CD4-positive, alpha-beta T cell (primary cell): ENCODE results near the gene GHR. TPM values are rescaled to one million over a fixed set of nuclear protein-coding genes. Genes with fewer than 3 reads are reported as not detected.

Experiments
- ATAC-seq: fragments of 200-7000 bp; cut with Tn5 transposase; one replicate; pipeline ENCODE4 v1.10.0; 2022; ENCODE audit warnings: mild to moderate bottlenecking; ENCODE audit not compliant: poor library complexity
- CTCF ChIA-PET: fragments of 350-600 bp; sonication (Branson Sonifier 250); formaldehyde crosslinking; loops from one replicate; lab custom pipeline; 2021; ENCODE audit warnings: antibody characterized with exemption, inconsistent platforms; lab: Charles Lee
- POLR2A ChIA-PET: fragments of 350-600 bp; sonication (Branson Sonifier 250); formaldehyde crosslinking; loops from one replicate; lab custom pipeline; 2021; ENCODE audit warnings: antibody characterized with exemption, inconsistent platforms; lab: Charles Lee
- DNase-seq, 14 experiments: peaks; one replicate each; pipeline ENCODE4 v3.0.0-alpha.2; 2013 to 2020; ENCODE audit warnings: mixed read lengths in 2 of 14
- H3K27ac ChIP-seq, 2 donors: one replicate each; pipeline versions ENCODE4 v1.5.1 to v1.7.0; 2013; ENCODE audit warnings: low read length in 2 of 2, low read depth in 1 of 2, mild to moderate bottlenecking in 1 of 2
- H3K27me3 ChIP-seq, 2 experiments: 1 replicate in 1 of 2; 2 replicates in 1 of 2; pipeline versions ENCODE4 v1.6.1 to v1.7.0; 2013; ENCODE audit warnings: low read length in 2 of 2, control low read depth in 1 of 2, mild to moderate bottlenecking in 1 of 2, moderate library complexity in 1 of 2; ENCODE audit not compliant: insufficient read depth in 2 of 2, control insufficient read depth in 1 of 2
- H3K36me3 ChIP-seq: one replicate; pipeline ENCODE4 v1.6.1; 2013; ENCODE audit warnings: low read length, control low read depth; ENCODE audit not compliant: insufficient read depth
- H3K4me1 ChIP-seq: one replicate; pipeline ENCODE4 v1.6.1; 2013; ENCODE audit warnings: low read length, control low read depth; ENCODE audit not compliant: insufficient read depth
- H3K4me3 ChIP-seq: one replicate; pipeline ENCODE4 v1.5.1; 2013; ENCODE audit warnings: mild to moderate bottlenecking, low read length, moderate library complexity
- H3K9me3 ChIP-seq, 2 experiments: 1 replicate in 1 of 2; 2 replicates in 1 of 2; pipeline versions ENCODE4 v1.6.1 to v1.7.0; 2013; ENCODE audit warnings: low read length in 2 of 2, mild to moderate bottlenecking in 2 of 2, control low read depth in 1 of 2, moderate library complexity in 1 of 2; ENCODE audit not compliant: control insufficient read depth in 1 of 2, insufficient read depth in 1 of 2
- H3K27ac Mint-ChIP-seq: one replicate; pipeline ENCODE4 v1.8.0; 2020; ENCODE audit warnings: mixed read lengths
- H3K27me3 Mint-ChIP-seq: one replicate; pipeline ENCODE4 v1.8.0; 2021; ENCODE audit warnings: mixed read lengths
- H3K36me3 Mint-ChIP-seq: one replicate; pipeline ENCODE4 v1.8.0; 2021; ENCODE audit warnings: low read depth, mixed read lengths
- H3K4me1 Mint-ChIP-seq: one replicate; pipeline ENCODE4 v1.8.0; 2021; ENCODE audit warnings: low read depth, mixed read lengths
- H3K4me3 Mint-ChIP-seq: one replicate; pipeline ENCODE4 v1.8.0; 2020; ENCODE audit warnings: mild to moderate bottlenecking, mixed read lengths
- H3K9me3 Mint-ChIP-seq: one replicate; pipeline ENCODE4 v1.8.0; 2020; ENCODE audit warnings: mixed read lengths
- intact Hi-C, 2 experiments: fragments of 100-400 bp; cut with DNase I in 1 of 2; cut with micrococcal nuclease in 1 of 2; formaldehyde crosslinking; loops; one replicate each; pipeline versions ENCODE4 v1.15.1 to v1.9.0; 2023 to 2025; cut with DNase I, micrococcal nuclease
- total RNA-seq, 174 experiments: library from RNA in 2 of 174; stranded (reverse) in 2 of 174; gene quantifications; one replicate each; pipeline ENCODE4 v1.2.3 and lab custom pipeline; 2021 to 2026
- TF ChIP-seq, protein P1 (sequence below): fragments of 200-600 bp; IDR thresholded peaks from one replicate; pipeline ENCODE4 v1.8.0; 2022; ENCODE audit warnings: antibody characterized with exemption, mild to moderate bottlenecking

GHR gene
- total RNA-seq, 2 experiments from 2014 or later, result not detected

- no peaks in the 10 kb centered on the region for H3K4me1 Mint-ChIP-seq
- ATAC-seq (no peak), DNase-seq (no peak)
- H3K9me3 Mint-ChIP-seq, result peaks cover 10% of the 10 kb centered on the region
- Histone ChIP-seq H3K27me3 (no peaks in the 10 kb centered on the region), H3K4me3 (no peak overlapping the region), H3K36me3 (no peaks in the 10 kb centered on the region), H3K9me3 (peaks cover 0 to 11% of the 10 kb centered on the region in 2 experiments), H3K27ac (no peak overlapping the region), H3K4me1 (no peaks in the 10 kb centered on the region)
- H3K36me3 Mint-ChIP-seq, result no peaks in the 10 kb centered on the region
- intact Hi-C loops, result no loop called here
- H3K4me3 Mint-ChIP-seq, result no peak overlapping the region
- H3K27ac Mint-ChIP-seq, result no peak overlapping the region
- ChIA-PET POLR2A (no interaction called here), CTCF (no interaction called here)
- TF ChIP-seq, protein P1, sequence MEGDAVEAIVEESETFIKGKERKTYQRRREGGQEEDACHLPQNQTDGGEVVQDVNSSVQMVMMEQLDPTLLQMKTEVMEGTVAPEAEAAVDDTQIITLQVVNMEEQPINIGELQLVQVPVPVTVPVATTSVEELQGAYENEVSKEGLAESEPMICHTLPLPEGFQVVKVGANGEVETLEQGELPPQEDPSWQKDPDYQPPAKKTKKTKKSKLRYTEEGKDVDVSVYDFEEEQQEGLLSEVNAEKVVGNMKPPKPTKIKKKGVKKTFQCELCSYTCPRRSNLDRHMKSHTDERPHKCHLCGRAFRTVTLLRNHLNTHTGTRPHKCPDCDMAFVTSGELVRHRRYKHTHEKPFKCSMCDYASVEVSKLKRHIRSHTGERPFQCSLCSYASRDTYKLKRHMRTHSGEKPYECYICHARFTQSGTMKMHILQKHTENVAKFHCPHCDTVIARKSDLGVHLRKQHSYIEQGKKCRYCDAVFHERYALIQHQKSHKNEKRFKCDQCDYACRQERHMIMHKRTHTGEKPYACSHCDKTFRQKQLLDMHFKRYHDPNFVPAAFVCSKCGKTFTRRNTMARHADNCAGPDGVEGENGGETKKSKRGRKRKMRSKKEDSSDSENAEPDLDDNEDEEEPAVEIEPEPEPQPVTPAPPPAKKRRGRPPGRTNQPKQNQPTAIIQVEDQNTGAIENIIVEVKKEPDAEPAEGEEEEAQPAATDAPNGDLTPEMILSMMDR, result no peak
- peaks cover 23% of the 10 kb centered on the region for H3K27me3 Mint-ChIP-seq
These were observed 121.8 kb downstream of the GHR start for GRCh38 chr5:42545038-42545437.

DNA sequence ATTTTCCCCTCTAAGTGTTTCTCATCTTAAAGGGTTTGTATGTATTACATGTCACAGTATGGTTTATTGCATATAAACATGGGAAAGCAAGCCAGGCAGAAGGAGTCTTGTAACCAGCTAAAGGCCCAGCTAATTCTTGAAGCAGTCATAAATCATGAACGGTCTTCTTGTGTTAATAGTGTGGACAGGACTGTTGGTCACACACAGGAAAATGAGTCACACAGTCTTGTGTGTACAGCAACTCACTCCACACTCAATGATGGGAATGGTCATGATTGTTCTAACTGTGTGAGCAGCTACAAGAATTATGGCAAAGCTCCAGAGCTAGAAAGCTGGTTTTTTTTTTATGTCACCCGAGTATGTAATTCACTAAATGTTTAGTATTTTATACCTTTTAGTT is 123.9 kb downstream of the GHR start:
- H3K36me3 Mint-ChIP-seq, result no peaks in the 10 kb centered on the region
- no peak for DNase-seq

DNA sequence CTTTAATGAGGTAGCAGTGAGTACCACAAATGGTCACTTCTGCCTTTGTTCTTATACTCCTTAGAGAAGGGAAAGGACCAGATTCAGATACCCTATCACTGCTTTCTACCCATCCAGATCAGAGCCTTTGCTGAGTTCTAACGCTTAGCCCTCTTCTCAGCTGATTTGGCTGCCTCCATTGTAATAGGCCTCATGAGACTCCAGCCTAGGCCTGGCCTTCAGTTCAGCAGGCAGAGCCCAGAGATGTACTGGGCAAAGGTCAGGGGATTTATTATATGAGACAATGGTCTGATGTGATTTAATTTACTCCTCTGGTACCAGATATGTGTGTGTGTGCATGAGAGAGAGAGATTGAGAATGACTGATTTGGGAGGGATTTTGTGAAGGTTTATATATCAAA is 124.7 kb downstream of the GHR start:
- intact Hi-C loops, result no loop called here
- peaks cover 12% of the 10 kb centered on the region for H3K27me3 Mint-ChIP-seq

More for the DNA sequence above, 123.9 kb downstream of the GHR start:
- Histone ChIP-seq H3K27ac (no peak overlapping the region), H3K36me3 (no peaks in the 10 kb centered on the region), H3K27me3 (no peaks in the 10 kb centered on the region), H3K4me1 (no peaks in the 10 kb centered on the region), H3K9me3 (no peaks in the 10 kb centered on the region), H3K4me3 (no peak overlapping the region)
- H3K4me3 Mint-ChIP-seq, result no peak overlapping the region
- TF ChIP-seq, protein P1, result no peak
- H3K4me1 Mint-ChIP-seq, result no peaks in the 10 kb centered on the region
- peaks cover under 1% of the 10 kb centered on the region for H3K9me3 Mint-ChIP-seq
- no peak for ATAC-seq
- H3K27me3 Mint-ChIP-seq, result peaks cover 14% of the 10 kb centered on the region
- intact Hi-C loops, result no loop called here
- ChIA-PET CTCF (no interaction called here), POLR2A (no interaction called here)
- no peak overlapping the region for H3K27ac Mint-ChIP-seq

More for the DNA sequence above, 124.7 kb downstream of the GHR start:
- Histone ChIP-seq H3K27ac (no peak overlapping the region), H3K9me3 (no peaks in the 10 kb centered on the region), H3K4me3 (no peak overlapping the region), H3K36me3 (no peaks in the 10 kb centered on the region), H3K27me3 (no peaks in the 10 kb centered on the region), H3K4me1 (no peaks in the 10 kb centered on the region)
- Mint-ChIP-seq H3K36me3 (no peaks in the 10 kb centered on the region), H3K27ac (no peak overlapping the region), H3K9me3 (no peaks in the 10 kb centered on the region), H3K4me3 (no peak overlapping the region), H3K4me1 (no peaks in the 10 kb centered on the region)
- ChIA-PET CTCF (no interaction called here), POLR2A (no interaction called here)
- DNase-seq, result no peak
- TF ChIP-seq, protein P1, result no peak
- ATAC-seq, result no peak
